HFF-Myc (cell line): ENCODE measurements around the gene BCAN.
A peak's percentile ranks its signal among the peaks of the same experiment; 100 is the strongest.
"Not testable (repeated sequence)": the region's sequence is repeated elsewhere in the genome, so short reads cannot be mapped to it uniquely, and the experiment has no call there.

ENCODE experiments used
- DNase-seq: peaks from one replicate; pipeline ENCODE4 v3.0.0-alpha.2; 2011; ENCODE audit warnings: low read depth; ENCODE audit errors: extremely low read depth
- H3K4me3 ChIP-seq: replicated peaks from 2 replicates; pipeline ENCODE4 v1.5.1; 2011; ENCODE audit warnings: low read depth, mild to moderate bottlenecking, control low read depth, low read length
- TF ChIP-seq, protein P1 (sequence below): IDR thresholded peaks from 2 replicates; pipeline ENCODE4 v1.5.1; 2012; ENCODE audit warnings: mild to moderate bottlenecking, low read depth, low read length, control low read depth; ENCODE audit errors: missing control alignments

BCAN gene

GRCh38 chr1:156624814-156625435 is 17.0 kb upstream of the BCAN start:
- no peak overlapping the region for H3K4me3 ChIP-seq
- TF ChIP-seq, protein P1, sequence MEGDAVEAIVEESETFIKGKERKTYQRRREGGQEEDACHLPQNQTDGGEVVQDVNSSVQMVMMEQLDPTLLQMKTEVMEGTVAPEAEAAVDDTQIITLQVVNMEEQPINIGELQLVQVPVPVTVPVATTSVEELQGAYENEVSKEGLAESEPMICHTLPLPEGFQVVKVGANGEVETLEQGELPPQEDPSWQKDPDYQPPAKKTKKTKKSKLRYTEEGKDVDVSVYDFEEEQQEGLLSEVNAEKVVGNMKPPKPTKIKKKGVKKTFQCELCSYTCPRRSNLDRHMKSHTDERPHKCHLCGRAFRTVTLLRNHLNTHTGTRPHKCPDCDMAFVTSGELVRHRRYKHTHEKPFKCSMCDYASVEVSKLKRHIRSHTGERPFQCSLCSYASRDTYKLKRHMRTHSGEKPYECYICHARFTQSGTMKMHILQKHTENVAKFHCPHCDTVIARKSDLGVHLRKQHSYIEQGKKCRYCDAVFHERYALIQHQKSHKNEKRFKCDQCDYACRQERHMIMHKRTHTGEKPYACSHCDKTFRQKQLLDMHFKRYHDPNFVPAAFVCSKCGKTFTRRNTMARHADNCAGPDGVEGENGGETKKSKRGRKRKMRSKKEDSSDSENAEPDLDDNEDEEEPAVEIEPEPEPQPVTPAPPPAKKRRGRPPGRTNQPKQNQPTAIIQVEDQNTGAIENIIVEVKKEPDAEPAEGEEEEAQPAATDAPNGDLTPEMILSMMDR: no peak
- DNase-seq: no peak

- TF ChIP-seq, protein P1: peak; percentile 87
- DNase-seq: no peak
- H3K4me3 ChIP-seq: no peak overlapping the region
Measured at GRCh38 chr1:156625436-156626078, 16.4 kb upstream of the BCAN start.

DNA sequence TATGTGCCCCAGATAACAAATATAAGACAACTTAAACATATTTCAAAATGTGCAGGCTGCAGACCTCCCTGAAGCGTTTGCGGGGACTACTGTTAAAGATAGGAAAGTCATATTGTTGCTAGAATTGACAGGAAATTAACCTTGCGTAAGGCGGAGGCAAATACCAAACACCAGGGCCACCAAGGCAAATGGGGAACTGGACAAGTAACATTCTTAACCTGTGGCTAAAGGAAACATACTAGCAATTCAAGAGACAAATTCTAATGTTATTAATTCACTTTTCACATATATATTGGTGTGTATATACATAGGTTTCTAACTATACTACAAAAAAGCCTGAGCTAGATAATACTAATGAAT is 15.9 kb upstream of the BCAN start:
- no peak overlapping the region for H3K4me3 ChIP-seq
- TF ChIP-seq, protein P1: no peak
- no peak for DNase-seq

- no peak for DNase-seq
Measured at GRCh38 chr1:156627313-156627880, 14.5 kb upstream of the BCAN start.

GRCh38 chr1:156629823-156630449 is 12.0 kb upstream of the BCAN start:
- DNase-seq: no peak
- no peak overlapping the region for H3K4me3 ChIP-seq
- TF ChIP-seq, protein P1: no peak

More at GRCh38 chr1:156627313-156627880, 14.5 kb upstream of the BCAN start:
- no peak overlapping the region for H3K4me3 ChIP-seq
- TF ChIP-seq, protein P1: peak; percentile 88

- not testable (repeated sequence) for H3K4me3 ChIP-seq, DNase-seq
Measured at GRCh38 chr1:156631152-156631551, 10.8 kb upstream of the BCAN start.

DNA sequence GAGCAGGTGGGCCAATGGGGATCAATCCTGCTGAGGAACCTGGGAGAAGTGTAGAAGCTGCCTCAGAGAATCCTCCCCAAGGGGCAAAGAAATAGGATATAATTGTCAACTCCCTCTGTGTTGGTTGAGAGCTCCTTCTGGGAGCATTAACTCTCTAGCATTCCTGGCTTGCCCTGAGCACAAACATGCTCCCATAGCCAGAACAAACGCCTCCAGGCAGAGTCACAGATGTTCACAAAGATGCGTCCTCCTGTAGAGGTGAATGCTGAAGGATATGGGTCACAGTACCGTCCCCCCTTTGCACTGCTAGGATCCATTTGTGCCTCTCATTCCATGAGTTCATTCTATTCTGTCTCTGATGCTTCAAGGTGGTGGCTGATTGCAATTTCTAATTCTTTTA is 9.6 kb upstream of the BCAN start:
- DNase-seq: no peak
- TF ChIP-seq, protein P1: no peak
- no peak overlapping the region for H3K4me3 ChIP-seq
